Measurements from ENCODE around the gene SERPINB5.

SERPINB5 gene

DNA sequence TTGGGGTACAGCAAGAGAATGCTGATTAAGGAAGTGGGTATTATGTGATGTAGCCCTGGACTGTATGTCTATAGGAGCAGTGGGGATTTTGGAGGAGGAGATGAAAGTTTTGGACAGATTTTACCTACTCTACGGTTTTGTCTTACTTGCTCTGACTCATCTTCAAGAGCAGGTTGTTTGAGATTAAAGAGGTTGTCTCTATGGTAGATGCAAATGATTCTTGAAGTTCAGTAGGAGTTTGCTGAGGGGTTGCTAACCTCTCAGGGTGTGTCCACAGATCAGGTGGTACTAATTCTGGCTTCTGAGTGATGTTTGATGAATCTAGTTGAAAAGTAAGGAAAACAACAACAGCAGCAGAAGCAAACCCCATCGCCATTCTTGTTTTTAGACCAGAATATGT is 55.7 kb downstream of the SERPINB5 start:
- no peak for DNase-seq

GRCh38 chr18:63534615-63535014 is 57.9 kb downstream of the SERPINB5 start:
- no peak for DNase-seq

GRCh38 chr18:63539904-63540510 is 63.2 kb downstream of the SERPINB5 start:
- no peak for DNase-seq

GRCh38 chr18:63542069-63542468 is 65.3 kb downstream of the SERPINB5 start, which contains the start of gene SERPINB12:
Gene SERPINB12, plus strand, starts transcription at chr18:63542369. Its CDS starts 13,791 bp downstream, at chr18:63556160.
- DNase-seq, result no peak

DNA sequence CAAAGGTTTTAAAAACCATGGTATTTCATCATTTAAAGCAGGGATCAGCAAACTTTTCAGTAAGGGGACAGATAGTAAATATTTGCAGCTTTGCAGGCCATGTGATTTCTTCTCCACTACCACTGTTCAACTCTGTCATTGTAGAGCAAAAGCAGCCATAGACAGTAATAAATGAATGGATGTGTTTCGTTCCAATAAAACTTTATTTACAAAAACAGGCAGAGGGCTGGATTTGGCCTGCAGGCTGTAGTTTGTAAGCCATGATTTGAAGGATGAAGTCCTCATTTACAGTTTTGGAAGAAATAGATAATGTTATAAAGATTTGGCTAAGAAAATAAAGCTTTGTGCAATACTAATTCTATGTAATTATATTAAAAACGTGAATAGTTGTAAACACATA is 67.3 kb downstream of the SERPINB5 start:
- no peak for DNase-seq

- no peak for DNase-seq
Measured at GRCh38 chr18:63545000-63545399, 68.2 kb downstream of the SERPINB5 start.

DNA sequence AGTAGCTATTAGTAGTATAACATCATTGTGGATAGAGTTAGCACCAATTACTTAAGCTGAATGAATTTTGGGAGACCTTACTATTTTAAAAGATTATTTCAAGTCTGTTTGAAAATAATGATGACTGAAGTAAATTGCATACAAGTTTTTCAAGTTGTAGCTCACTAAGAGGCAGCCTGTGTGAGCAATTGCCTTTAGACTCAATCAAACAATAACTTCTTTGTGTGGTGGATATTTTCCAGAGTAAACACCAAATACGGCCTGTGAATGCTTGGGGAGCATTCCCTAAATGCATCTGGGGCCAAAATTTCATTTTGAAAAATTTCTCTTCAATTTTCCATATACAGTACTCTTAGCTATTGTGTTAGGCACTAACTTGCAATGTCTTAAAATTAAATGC is 73.3 kb downstream of the SERPINB5 start:
- no peak for DNase-seq

- DNase-seq, result no peak
Measured at GRCh38 chr18:63551769-63552168, 75.0 kb downstream of the SERPINB5 start.

GRCh38 chr18:63552581-63552980 is 75.8 kb downstream of the SERPINB5 start:
- DNase-seq, result no peak

GRCh38 chr18:63553081-63553480 is 76.3 kb downstream of the SERPINB5 start:
- no peak for DNase-seq
